H1 (cell line): ENCODE data around the gene NTRK2. TPM values are rescaled to one million over a fixed set of nuclear protein-coding genes. Genes with fewer than 3 reads are reported as not detected.

Experiments used
- CTCF ChIA-PET: fragments of 300-600 bp; sonication (Branson Sonifier 250); formaldehyde crosslinking; loops from one replicate; lab custom pipeline; 2021; ENCODE audit not compliant: partially characterized antibody; lab: Charles Lee
- POLR2A ChIA-PET: fragments of 300-600 bp; sonication (Branson Sonifier 250); formaldehyde crosslinking; loops from one replicate; lab custom pipeline; 2021; ENCODE audit warnings: inconsistent platforms; ENCODE audit not compliant: partially characterized antibody; lab: Charles Lee
- DNase-seq, 2 experiments: peaks; one replicate each; pipeline versions ENCODE4 v3.0.0 to v3.0.0-alpha.2; 2010 to 2022; ENCODE audit warnings: low spot score in 2 of 2, low read depth in 1 of 2, mixed read lengths in 1 of 2
- FAIRE-seq: peaks from 2 replicates; lab custom pipeline; 2011; peaks lifted over from hg19 to GRCh38; lab: Jason Lieb, UNC
- H2AFZ ChIP-seq: 2 replicates; pipeline ENCODE4 v1.8.1; 2012; ENCODE audit warnings: low read length, inconsistent platforms
- H2AK5ac ChIP-seq: 2 replicates; pipeline ENCODE4 v1.6.1; 2013; ENCODE audit warnings: low read depth, low read length
- H2BK120ac ChIP-seq: replicated peaks from 2 replicates; pipeline ENCODE3; 2013; ENCODE audit warnings: low read depth, low read length, inconsistent platforms
- H2BK12ac ChIP-seq: 2 replicates; pipeline ENCODE4 v1.6.1; 2013; ENCODE audit warnings: low read depth, low read length
- H2BK15ac ChIP-seq: 2 replicates; pipeline ENCODE4 v1.6.1; 2013; ENCODE audit warnings: low read length
- H2BK20ac ChIP-seq: 2 replicates; pipeline ENCODE4 v1.6.1; 2013; ENCODE audit warnings: low read length
- H2BK5ac ChIP-seq: 2 replicates; pipeline ENCODE4 v1.6.1; 2013; ENCODE audit warnings: low read depth, low read length
- H3K14ac ChIP-seq: 2 replicates; pipeline ENCODE4 v1.6.1; 2013; ENCODE audit warnings: inconsistent platforms; ENCODE audit not compliant: insufficient read length
- H3K18ac ChIP-seq: 2 replicates; pipeline ENCODE4 v1.6.1; 2013; ENCODE audit warnings: low read length; ENCODE audit errors: extremely low read depth
- H3K23ac ChIP-seq: 2 replicates; pipeline ENCODE4 v1.6.1; 2013; ENCODE audit warnings: inconsistent platforms; ENCODE audit not compliant: insufficient read length
- H3K23me2 ChIP-seq: 2 replicates; pipeline ENCODE4 v1.6.1; 2013; ENCODE audit warnings: low read depth, low read length
- H3K27ac ChIP-seq: 2 replicates; pipeline ENCODE4 v1.6.1; 2011; ENCODE audit warnings: low read depth, low read length, inconsistent platforms
- H3K27me3 ChIP-seq, 4 experiments: replicated peaks in 1 of 4; 1 replicate in 1 of 4; 2 replicates in 3 of 4; pipeline versions ENCODE4 v1.6.1 to v1.8.1; 2011 to 2013; ENCODE audit warnings: low read length in 3 of 4, mild to moderate bottlenecking in 3 of 4, inconsistent platforms in 2 of 4, mixed read lengths in 2 of 4, moderate library complexity in 1 of 4; ENCODE audit not compliant: control insufficient read depth in 3 of 4, insufficient read depth in 3 of 4; ENCODE audit errors: extremely low read depth in 1 of 4
- H3K36me3 ChIP-seq, 4 experiments: 2 replicates each; pipeline versions ENCODE4 v1.6.1 to v1.8.1; 2011 to 2013; ENCODE audit warnings: mild to moderate bottlenecking in 4 of 4, low read length in 3 of 4, moderate library complexity in 2 of 4, control low read depth in 1 of 4, inconsistent platforms in 1 of 4; ENCODE audit not compliant: insufficient read depth in 4 of 4, control insufficient read depth in 2 of 4
- H3K4ac ChIP-seq: replicated peaks from 2 replicates; pipeline ENCODE3; 2013; ENCODE audit warnings: low read length, low read depth, mixed read lengths, inconsistent platforms; ENCODE audit not compliant: insufficient read length
- H3K4me1 ChIP-seq, 4 experiments: replicated peaks in 1 of 4; 1 replicate in 1 of 4; 2 replicates in 3 of 4; pipeline versions ENCODE4 v1.6.1 to v1.8.1; 2011 to 2013; ENCODE audit warnings: low read length in 3 of 4, inconsistent platforms in 2 of 4, mixed read lengths in 1 of 4; ENCODE audit not compliant: insufficient read depth in 4 of 4, control insufficient read depth in 3 of 4
- H3K4me2 ChIP-seq, 2 experiments: 2 replicates each; pipeline versions ENCODE4 v1.6.1 to v1.8.1; 2011 to 2013; ENCODE audit warnings: low read depth in 2 of 2, low read length in 2 of 2, control low read depth in 1 of 2, inconsistent platforms in 1 of 2, mild to moderate bottlenecking in 1 of 2; ENCODE audit not compliant: insufficient read depth in 1 of 2
- H3K4me3 ChIP-seq, 4 experiments: fragments of 200-600, 300-600 bp in 1 of 4; sonication (generic), shearing (Covaris generic), sonication (Bioruptor Twin) in 1 of 4; 2 replicates each; pipeline versions ENCODE4 v1.5.1 to v1.8.1; 2011 to 2016; ENCODE audit warnings: low read length in 4 of 4, low read depth in 3 of 4, control low read depth in 2 of 4, inconsistent platforms in 2 of 4, mild to moderate bottlenecking in 2 of 4, mixed read lengths in 1 of 4, moderate library complexity in 1 of 4; ENCODE audit not compliant: insufficient read depth in 2 of 4; ENCODE audit errors: extremely low read depth in 1 of 4
- H3K56ac ChIP-seq: replicated peaks from 2 replicates; pipeline ENCODE3; 2013; ENCODE audit warnings: low read depth, mild to moderate bottlenecking, mixed read lengths, low read length, inconsistent platforms; ENCODE audit not compliant: insufficient read length
- H3K79me1 ChIP-seq: 2 replicates; pipeline ENCODE4 v1.6.1; 2013; ENCODE audit warnings: low read depth, low read length, control low read depth
- H3K79me2 ChIP-seq, 2 experiments: 2 replicates each; pipeline versions ENCODE4 v1.6.1 to v1.8.1; 2012 to 2013; ENCODE audit warnings: low read length in 2 of 2, mild to moderate bottlenecking in 2 of 2, inconsistent platforms in 1 of 2; ENCODE audit not compliant: insufficient read depth in 2 of 2, control insufficient read depth in 1 of 2
- H3K9ac ChIP-seq, 4 experiments: replicated peaks in 1 of 4; 1 replicate in 1 of 4; 2 replicates in 3 of 4; pipeline versions ENCODE4 v1.6.1 to v1.8.1; 2011 to 2013; ENCODE audit warnings: low read depth in 3 of 4, low read length in 3 of 4, control low read depth in 2 of 4, mild to moderate bottlenecking in 2 of 4, moderate library complexity in 2 of 4, inconsistent platforms in 1 of 4; ENCODE audit errors: extremely low read depth in 1 of 4
- H3K9me3 ChIP-seq, 2 experiments: 2 replicates each; pipeline versions ENCODE4 v1.6.1 to v1.8.1; 2012 to 2013; ENCODE audit warnings: mild to moderate bottlenecking in 2 of 2, moderate library complexity in 2 of 2, control low read depth in 1 of 2, inconsistent platforms in 1 of 2, low read depth in 1 of 2, low read length in 1 of 2, mixed read lengths in 1 of 2; ENCODE audit not compliant: insufficient read depth in 2 of 2
- H4K20me1 ChIP-seq, 2 experiments: replicated peaks in 1 of 2; 2 replicates each; pipeline versions ENCODE3 to v1.8.1; 2011 to 2013; ENCODE audit warnings: inconsistent platforms in 2 of 2, low read length in 2 of 2, mild to moderate bottlenecking in 1 of 2; ENCODE audit not compliant: insufficient read depth in 2 of 2, control insufficient read depth in 1 of 2
- H4K5ac ChIP-seq: 2 replicates; pipeline ENCODE4 v1.6.1; 2013; ENCODE audit warnings: low read length, low read depth, mixed read lengths, inconsistent platforms; ENCODE audit not compliant: insufficient read length
- H4K8ac ChIP-seq: 2 replicates; pipeline ENCODE4 v1.8.0; 2013; ENCODE audit warnings: mild to moderate bottlenecking, moderate library complexity, low read length, inconsistent platforms; ENCODE audit not compliant: insufficient read depth; ENCODE audit errors: extremely low read depth
- H4K91ac ChIP-seq: replicated peaks from 2 replicates; pipeline ENCODE3; 2013; ENCODE audit warnings: low read length, mixed read lengths, inconsistent platforms; ENCODE audit not compliant: insufficient read length
- CBX5 ChIP-seq: fragments of 300-800, 300-1000 bp; sonication (generic); IDR thresholded peaks from 2 replicates; pipeline ENCODE4 v1.7.1; 2016; ENCODE audit warnings: antibody characterized with exemption, low read length, low read depth
- E2F6 ChIP-seq: IDR thresholded peaks from 2 replicates; pipeline ENCODE4 v1.6.1; 2012; ENCODE audit warnings: inconsistent platforms
- GTF2F1 ChIP-seq: IDR thresholded peaks from 2 replicates; pipeline ENCODE4 v1.6.1; 2012; ENCODE audit warnings: low read depth, low read length, improper control_type of control experiment, borderline replicate concordance
- POLR2AphosphoS5 ChIP-seq: IDR thresholded peaks from 2 replicates; pipeline ENCODE4 v1.6.1; 2011; ENCODE audit warnings: low read depth, low read length
- SIN3A ChIP-seq, 2 experiments: IDR thresholded peaks in 1 of 2; conservative IDR thresholded peaks in 1 of 2; 2 replicates each; pipeline ENCODE4 v1.6.1; 2011 to 2012; ENCODE audit warnings: low read length in 2 of 2, improper control_type of control experiment in 1 of 2, low read depth in 1 of 2, mild to moderate bottlenecking in 1 of 2
- SP1 ChIP-seq: IDR thresholded peaks from 2 replicates; pipeline ENCODE4 v1.6.1; 2011; ENCODE audit warnings: low read depth, low read length
- SP2 ChIP-seq: IDR thresholded peaks from 2 replicates; pipeline ENCODE4 v1.6.1; 2012; ENCODE audit warnings: mild to moderate bottlenecking, low read length, inconsistent platforms
- SP4 ChIP-seq: IDR thresholded peaks from 2 replicates; pipeline ENCODE4 v1.6.1; 2012; ENCODE audit warnings: low read length, inconsistent platforms
- SUZ12 ChIP-seq: fragments of 200-600 bp; sonication (generic); IDR thresholded peaks from 2 replicates; pipeline ENCODE4 v1.6.1; 2012; ENCODE audit warnings: mild to moderate bottlenecking, inconsistent platforms, low read length, moderate library complexity, mixed read lengths
- WGBS, 2 experiments: shearing (Covaris generic) in 1 of 2; methylation state at CpG; one replicate each; pipeline versions ENCODE4 v1.1.6 to v1.1.7; 2013 to 2015; ENCODE audit warnings: low lambda C conversion rate in 2 of 2, mixed read lengths in 2 of 2, inconsistent platforms in 1 of 2, low coverage in 1 of 2, missing lambda C conversion rate in 1 of 2; ENCODE audit not compliant: insufficient replicate concordance in 2 of 2, insufficient coverage in 1 of 2, insufficient read length in 1 of 2; ENCODE audit errors: extremely low coverage in 1 of 2, missing lambda C conversion rate in 1 of 2; 5-methylcytosine and 5-hydroxymethylcytosine counted together
- polyA plus RNA-seq, 7 experiments: library from polyadenylated mRNA; depleted of rRNA in 3 of 7; stranded (reverse) in 5 of 7; unstranded in 2 of 7; fragments of >200 nt in 5 of 7; fragments of 200-250 nt in 2 of 7; gene quantifications; 1 replicate in 5 of 7; 2 replicates in 1 of 7; 4 replicates in 1 of 7; pipeline versions ENCODE4 v1.2.1 to v1.2.3, GENCODE V29; 2011 to 2013; ENCODE audit warnings: missing spikeins in 2 of 7, mixed read lengths in 2 of 7
- total RNA-seq: library from RNA; stranded (reverse); fragmentation: NEBNext Ultra II Directional; extraction: Animal tissue kit (Norgen Biotek cat#: 25700); gene quantifications from 2 replicates; pipeline ENCODE4 v1.2.1, GENCODE V29; 2021
- TF ChIP-seq, protein P1 (sequence below): IDR thresholded peaks from 2 replicates; pipeline ENCODE4 v1.6.1; 2012; ENCODE audit warnings: inconsistent platforms

NTRK2 gene
- total and polyA plus RNA-seq, 2 of the 8 experiments (the other 6 are each of a cell fraction or from before 2014, with no cell fraction given): 0.03 to 0.04 TPM

DNA sequence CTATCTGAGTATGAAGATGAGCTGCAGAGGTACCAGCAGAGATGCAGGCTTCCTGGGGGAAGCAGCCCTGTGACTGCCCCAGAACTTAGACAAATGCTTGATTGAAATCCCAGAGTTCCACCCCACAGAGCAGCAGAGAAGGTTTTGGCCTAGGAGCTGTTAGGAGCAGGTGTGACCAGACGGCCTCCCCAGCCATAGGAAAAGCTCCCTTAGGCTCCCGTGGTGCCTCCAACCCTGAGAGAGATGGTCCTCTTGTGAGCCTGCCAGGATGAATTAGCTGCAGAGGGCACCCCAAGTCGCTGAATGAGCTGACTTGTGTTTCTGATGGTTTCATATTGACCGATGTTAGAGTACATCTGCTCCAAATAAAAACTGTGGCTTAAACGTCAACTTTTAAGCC lies 22.1 kb downstream of the NTRK2 start:
- Histone ChIP-seq H2AFZ (no peak overlapping the region), H3K23ac (no peak overlapping the region), H3K18ac (no peak overlapping the region), H3K79me2 (no peaks in the 10 kb centered on the region), H3K56ac (no peak overlapping the region), H4K5ac (no peak overlapping the region), H4K8ac (no peak overlapping the region), H3K9ac (no peak overlapping the region), H3K23me2 (no peaks in the 10 kb centered on the region), H3K4me1 (peaks cover 0 to 6% (median 0%) of the 10 kb centered on the region in 4 experiments; a peak in 4 of 7 replicates), H3K36me3 (no peaks in the 10 kb centered on the region), H2BK12ac (no peak overlapping the region), H2BK5ac (no peak overlapping the region), H4K91ac (no peak overlapping the region), H3K4me3 (no peak overlapping the region), H2AK5ac (no peak overlapping the region), H3K79me1 (no peaks in the 10 kb centered on the region), H2BK120ac (no peak overlapping the region), H2BK15ac (no peak overlapping the region), H2BK20ac (no peak overlapping the region), H3K4me2 (no peak overlapping the region), H3K27ac (no peak overlapping the region), H4K20me1 (no peaks in the 10 kb centered on the region), H3K27me3 (no peaks in the 10 kb centered on the region), H3K9me3 (no peaks in the 10 kb centered on the region), H3K14ac (no peak overlapping the region), H3K4ac (no peak overlapping the region)
- 94% methylated on average over 5 of the region's 5 CpGs; no CpG with 5 or more reads in 1 of the 2 experiments for WGBS, 2 experiments
- no peak for DNase-seq
- POLR2A ChIA-PET: no interaction called here
- TF ChIP-seq SP4 (no peak), SUZ12 (no peak), CBX5 (no peak), SP1 (no peak), E2F6 (no peak), SP2 (no peak), SIN3A (conservative IDR thresholded peaks at IDR 0.05 in 1 of 2, IDR thresholded peaks at IDR 0.05 in 1 of 2; ENCODE audit: low read depth in 1 of 2, low read length in 2 of 2) (no peak), GTF2F1 (no peak), POLR2AphosphoS5 (no peak)
- TF ChIP-seq, protein P1, sequence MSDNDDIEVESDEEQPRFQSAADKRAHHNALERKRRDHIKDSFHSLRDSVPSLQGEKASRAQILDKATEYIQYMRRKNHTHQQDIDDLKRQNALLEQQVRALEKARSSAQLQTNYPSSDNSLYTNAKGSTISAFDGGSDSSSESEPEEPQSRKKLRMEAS: no peak
- no peak for FAIRE-seq
- CTCF ChIA-PET: interaction anchor here (1.0 to 1.8 kb wide), 4 partner anchors 17 to 567 kb away, joined by 3 to 5 read pairs (median 3); no protein-coding TSS in a partner anchor
